T1000 (cell line): ENCODE results near the gene UNC93A.

Experiments used
- DNase-seq: peaks from one replicate; lab custom pipeline; 2025; ENCODE audit warnings: mixed read lengths; lab: John Stamatoyannopoulos, UW

Gene UNC93A

DNA sequence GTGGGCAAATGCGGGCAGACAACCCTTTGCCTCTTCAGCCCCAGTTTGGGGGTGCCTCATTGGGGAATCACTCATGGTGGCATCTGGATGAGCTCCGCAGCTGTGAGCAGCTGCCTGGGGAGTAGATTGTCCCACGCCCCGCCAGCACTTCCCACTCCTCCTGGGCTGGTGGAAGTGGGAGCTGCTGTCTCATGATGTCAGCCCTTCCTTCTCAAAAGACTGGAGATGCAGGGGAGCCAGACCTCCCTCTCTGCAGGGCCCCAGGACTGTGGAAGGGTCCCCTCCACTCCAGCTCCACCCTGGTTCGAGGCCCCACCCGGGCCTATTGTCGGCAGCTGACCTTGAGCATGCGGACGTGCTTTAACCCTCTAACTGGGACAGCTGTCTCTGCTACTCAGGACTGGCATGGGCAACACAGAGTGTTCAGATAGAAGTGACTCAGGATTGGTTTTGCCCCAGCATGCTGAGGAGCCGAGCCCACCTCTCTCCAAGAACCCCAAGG, 2.0 kb downstream of the UNC93A start:
- no peak for DNase-seq

- no peak for DNase-seq
Observed at GRCh38 chr6:167293590-167294091, 2.5 kb downstream of the UNC93A start.

DNA sequence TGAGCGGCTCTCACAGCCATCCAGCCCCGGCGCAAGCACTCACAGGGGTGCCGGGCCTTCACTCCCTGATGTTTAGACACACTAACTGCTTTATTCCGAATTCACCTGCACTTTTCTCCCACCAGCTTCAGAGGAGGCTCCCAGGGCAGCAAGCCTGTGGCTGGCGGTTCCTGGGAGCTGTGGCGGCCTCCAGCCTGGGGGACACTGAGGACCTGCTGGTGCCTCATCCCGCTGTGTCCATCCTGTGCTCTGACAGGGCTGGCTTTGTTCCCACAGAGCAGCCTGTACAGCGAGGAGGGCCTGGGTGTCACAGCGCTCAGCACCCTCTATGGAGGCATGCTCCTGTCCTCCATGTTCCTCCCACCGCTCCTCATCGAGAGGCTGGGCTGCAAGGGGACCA, 3.1 kb downstream of the UNC93A start:
- DNase-seq: no peak

DNA sequence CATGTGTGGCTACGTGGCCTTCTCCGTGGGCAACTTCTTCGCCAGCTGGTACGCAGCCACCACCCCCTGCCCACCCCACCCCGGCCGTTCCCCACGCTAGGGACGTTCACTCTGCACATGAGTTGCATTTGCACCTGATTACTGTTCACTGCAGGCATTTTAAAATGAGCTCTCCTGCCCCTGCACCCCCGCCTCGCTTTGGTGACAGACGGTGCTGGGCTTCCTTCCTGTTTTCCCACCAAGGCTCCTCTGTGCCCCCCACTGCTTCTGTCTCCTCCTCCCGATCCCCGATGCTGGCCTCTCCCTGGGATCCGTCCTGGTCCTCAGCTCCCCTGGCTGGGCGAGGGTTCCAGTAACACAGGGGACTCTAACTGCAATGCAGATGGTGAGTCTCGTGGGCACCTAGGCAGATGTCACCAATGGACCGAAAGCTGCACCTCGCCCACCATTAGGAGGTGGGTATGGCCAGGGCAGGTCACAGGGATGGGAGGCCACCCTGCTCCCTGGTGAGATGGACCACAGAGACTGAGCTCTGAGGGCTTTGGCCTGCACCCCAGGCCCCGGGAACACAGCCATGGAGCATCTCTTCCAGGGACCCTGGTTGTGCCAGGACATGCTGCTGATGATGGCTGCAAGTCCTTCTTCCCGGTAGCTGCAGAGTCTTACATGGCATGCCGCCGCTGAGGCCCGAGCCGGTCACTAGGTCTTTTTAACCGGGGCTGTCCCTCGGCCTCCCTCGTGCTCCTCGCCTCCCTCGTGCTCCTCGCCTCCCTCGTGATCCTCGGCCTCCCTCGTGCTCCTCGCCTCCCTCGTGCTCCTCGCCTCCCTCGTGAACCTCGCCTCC, 3.8 kb downstream of the UNC93A start:
- DNase-seq: no peak

DNA sequence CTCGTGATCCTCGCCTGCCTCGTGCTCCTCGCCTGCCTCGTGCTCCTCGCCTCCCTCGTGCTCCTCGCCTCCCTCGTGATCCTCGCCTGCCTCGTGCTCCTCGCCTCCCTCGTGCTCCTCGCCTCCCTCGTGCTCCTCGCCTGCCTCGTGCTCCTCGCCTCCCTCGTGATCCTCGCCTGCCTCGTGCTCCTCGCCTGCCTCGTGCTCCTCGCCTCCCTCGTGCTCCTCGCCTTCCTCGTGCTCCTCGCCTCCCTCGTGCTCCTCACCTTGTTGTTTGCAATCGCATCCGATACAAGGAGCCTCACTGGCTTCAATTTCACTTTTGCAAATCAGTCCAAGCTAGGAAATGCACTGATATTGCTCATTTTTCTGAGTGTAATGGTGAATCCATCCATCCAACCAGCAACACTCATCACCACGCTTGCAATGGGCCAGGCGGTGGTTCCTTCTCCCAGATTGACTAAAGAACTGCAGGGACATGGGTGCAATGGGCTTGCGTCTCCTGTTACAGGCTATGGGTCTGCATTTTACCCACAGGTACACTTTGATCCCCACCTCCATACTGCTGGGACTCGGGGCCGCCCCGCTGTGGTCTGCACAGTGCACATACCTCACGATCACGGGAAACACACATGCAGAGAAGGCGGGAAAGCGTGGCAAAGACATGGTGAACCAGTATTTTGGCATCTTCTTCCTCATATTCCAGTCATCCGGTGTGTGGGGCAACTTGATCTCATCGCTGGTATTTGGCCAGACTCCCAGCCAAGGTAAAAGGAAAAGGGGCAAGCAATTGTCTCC, 4.6 kb downstream of the UNC93A start:
- no peak for DNase-seq

DNA sequence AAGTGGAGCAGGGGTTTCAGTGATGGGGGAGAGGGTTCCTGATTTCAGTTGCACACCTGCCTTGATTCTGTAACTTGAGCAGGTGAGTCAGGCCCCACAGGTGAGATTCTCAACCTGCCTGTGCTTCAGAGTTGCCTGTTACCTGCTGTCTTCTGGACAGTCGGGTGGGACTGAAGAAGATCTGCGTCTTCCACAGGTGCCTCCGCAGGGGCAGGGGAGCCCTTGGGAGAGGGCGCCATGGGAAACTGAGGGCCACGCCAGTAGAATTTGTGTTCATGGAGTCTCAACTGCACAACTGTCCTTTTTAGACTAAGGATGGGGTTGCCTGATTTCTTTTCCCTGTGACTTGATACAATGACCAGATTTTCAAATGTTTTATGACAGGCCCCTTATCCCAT, 5.2 kb downstream of the UNC93A start:
- DNase-seq: no peak

DNA sequence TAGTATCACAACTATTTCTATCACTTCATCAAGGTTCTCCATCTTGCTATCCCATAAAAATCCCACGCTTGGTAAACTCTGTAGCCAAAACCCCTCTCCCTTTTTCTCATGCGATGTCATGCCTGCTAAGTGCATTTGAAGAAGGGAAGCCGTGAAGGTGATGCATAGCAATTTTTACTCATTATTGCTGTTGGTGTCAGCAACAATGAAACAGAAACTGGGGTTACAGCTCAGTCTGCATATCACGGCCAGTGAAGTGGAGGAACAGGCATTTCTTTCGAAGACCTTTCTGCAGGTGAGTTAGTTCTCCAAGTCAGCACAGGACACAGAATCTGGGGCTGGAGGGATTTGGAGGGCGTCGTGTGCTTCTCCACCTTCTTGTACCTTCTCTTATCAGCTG, 5.8 kb downstream of the UNC93A start:
- no peak for DNase-seq

DNA sequence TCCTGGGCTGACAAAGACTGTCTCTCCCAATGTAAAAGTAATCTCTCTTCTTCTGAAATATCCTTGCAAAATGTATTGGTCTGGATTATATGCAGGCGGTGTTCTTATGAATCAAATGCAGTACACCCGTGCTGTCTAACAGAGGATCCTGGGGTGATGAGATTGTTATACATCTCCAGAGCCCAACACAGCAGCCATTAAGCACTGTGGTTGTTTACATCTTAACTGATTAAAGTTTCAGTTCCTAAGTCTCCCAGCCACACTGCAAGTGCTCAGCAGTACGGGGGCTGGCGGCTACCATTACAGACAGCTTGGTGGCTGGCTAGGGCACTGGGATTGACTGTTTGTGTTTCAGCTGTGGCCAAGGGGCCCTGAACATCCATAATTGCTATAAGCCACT, 7.0 kb downstream of the UNC93A start:
- DNase-seq: no peak

- DNase-seq: no peak
Observed at GRCh38 chr6:167299641-167300308, 8.7 kb downstream of the UNC93A start.

DNA sequence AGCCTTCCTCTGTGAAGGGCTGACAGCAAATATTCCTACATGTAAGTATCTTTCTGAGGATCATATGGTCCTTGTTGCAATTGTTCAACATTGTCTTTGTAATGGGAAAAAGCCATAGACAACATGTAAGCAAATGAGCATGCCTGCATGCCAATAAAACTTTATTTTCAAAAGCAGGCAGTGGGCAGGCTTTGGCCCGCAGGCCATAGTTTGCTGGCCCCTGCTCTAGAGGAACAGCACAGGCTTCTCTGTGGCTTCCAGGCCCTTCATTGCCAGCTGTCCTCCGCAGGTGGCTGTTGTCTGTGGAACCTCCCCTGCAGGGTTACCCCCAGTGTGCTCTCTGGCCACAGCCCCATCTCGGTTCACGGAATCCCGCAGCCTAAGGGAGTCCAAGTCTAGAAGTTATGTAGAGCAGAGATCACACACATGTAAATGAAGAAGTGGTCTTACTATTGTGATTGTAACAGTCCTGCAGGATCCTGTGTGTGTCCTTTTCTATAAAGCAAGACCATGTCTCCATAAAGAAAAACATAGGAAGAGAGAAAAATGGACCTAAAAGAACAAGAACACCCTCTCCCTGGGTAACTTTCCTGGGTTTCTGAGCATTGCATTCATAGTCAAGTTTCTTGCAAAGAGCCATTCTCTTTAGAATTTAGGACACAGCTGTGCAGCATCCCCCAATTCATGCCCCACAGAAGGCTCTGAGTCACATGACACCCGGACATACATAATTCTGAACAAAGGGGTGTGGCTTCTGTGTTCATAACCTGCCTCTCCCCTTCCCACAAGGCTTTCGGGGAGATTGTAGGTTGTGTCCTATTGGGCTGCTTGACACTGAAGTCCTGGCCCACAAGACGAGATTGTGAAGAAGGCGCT, 10.0 kb downstream of the UNC93A start:
- no peak for DNase-seq

DNA sequence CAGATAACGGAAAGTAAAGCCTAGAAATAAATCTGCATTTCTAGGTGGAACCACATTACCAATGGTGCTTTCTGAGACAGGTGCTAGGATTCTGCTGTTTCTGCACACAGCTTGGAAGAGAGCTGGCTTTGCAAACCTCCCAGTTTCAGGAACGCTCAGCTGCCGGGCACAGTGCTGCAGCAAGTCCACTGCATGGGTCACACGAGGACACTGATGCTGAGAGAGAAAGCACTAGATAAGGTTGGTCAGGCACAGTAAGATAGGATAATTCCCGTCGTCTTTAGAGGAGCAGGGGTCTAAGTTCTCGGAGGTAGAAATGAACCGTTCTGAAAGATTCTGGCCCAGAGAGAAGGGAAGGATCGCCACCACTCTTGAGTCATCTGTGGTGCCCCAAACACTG, 11.0 kb downstream of the UNC93A start:
- no peak for DNase-seq

- no peak for DNase-seq
Observed at GRCh38 chr6:167302796-167303195, 11.7 kb downstream of the UNC93A start.

DNA sequence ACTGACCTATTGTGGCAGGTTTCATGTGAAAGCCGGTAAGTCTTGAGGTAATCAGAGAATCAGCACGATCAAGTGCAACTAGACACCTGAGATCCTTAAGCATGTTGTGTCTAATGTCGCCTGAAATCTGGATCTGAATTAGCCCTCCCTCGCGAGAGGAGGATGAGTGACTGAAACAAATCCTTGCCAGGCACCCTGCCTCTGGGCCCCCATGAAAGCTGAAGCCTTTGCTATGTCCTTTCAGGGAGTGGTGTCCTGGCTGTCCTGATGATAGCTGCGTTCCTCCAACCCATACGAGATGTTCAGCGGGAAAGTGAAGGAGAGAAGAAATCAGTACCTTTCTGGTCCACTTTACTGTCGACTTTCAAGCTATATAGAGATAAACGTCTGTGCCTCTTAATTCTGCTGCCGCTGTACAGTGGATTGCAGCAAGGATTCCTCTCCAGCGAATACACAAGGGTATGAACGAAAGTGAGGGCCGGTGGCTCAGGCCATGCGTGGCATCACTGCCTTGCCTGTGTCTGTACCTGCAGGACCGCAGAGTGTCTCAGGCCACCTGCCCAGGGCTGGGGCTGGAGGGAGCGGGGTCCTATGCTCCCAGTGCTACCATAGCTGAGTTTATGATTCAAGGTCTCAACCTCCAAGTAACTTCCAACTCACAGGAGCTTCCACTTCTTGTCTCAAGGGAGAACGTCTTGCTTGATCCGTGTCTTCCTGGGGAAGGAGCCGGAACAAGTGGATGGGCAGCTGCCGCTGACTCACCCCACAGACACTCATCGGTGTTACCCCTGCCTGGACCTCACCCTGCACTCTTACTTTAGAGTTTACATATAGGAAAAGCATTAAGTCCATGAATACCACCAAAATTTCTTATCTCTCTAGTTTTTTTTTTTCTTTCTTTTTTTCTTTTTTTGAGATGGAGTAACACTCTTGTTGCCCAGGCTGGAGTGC, 12.8 kb downstream of the UNC93A start:
- no peak for DNase-seq

DNA sequence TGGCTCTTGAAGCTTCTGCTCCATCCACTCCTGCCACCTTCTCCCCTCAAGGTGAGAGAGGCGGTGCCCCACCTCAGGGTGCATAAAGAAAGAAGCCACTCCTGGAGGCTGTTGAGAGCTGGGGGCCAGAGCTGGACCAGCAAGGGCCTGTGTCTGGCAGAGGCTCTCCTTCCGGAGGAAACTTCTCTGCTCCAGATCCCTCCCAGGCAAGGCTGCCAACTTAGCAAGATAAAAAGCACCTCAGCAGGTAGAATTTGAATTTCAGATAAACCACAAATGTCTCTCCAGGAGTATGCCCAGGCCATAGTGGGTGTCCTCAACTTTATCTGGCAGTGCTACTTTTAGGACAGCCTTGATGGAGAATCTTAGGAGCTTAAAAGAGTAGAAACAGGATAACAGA, 13.8 kb downstream of the UNC93A start:
- no peak for DNase-seq

DNA sequence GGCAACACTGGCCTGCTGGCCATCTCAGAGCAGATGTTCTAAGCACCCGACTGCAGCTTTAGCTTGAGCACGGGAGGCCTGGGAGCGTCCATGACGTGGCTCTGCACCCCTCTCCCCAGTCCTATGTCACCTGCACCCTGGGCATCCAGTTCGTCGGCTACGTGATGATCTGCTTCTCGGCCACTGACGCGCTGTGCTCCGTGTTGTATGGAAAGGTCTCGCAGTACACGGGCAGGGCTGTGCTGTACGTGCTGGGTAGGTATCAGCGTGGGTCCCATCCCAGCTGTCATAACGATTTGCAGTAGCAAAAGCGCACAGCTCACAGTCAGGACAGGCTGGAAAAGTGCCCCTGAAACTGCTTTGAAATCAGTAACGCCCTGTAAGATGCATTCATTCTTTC, 14.7 kb downstream of the UNC93A start:
- no peak for DNase-seq

GRCh38 chr6:167306401-167306998, 15.4 kb downstream of the UNC93A start:
- DNase-seq: no peak

GRCh38 chr6:167307342-167307955, 16.3 kb downstream of the UNC93A start:
- no peak for DNase-seq

GRCh38 chr6:167308207-167308606, 17.1 kb downstream of the UNC93A start:
- no peak for DNase-seq
